Suprapubic skin (tissue), 4 donors: ENCODE results near the gene AP3B1. TPM values are rescaled to one million over a fixed set of nuclear protein-coding genes. Genes with fewer than 3 reads are reported as not detected.

Source experiments
- DNase-seq, 2 donors: peaks; one replicate each; pipeline ENCODE4 v3.0.0-alpha.2; 2019; ENCODE audit warnings: low spot score in 2 of 2
- H3K27ac ChIP-seq: fragments of 200-600 bp; sonication (generic); one replicate; pipeline ENCODE4 v1.5.1; 2019
- H3K27me3 ChIP-seq: fragments of 200-600 bp; sonication (generic); one replicate; pipeline ENCODE4 v1.5.1; 2019
- H3K36me3 ChIP-seq: fragments of 200-600 bp; sonication (generic); one replicate; pipeline ENCODE4 v1.5.1; 2019
- H3K4me1 ChIP-seq: fragments of 200-600 bp; sonication (generic); one replicate; pipeline ENCODE4 v1.5.1; 2019
- H3K4me3 ChIP-seq: fragments of 200-600 bp; sonication (generic); one replicate; pipeline ENCODE4 v1.5.1; 2019; ENCODE audit warnings: mild to moderate bottlenecking
- H3K9me3 ChIP-seq: fragments of 200-600 bp; sonication (generic); one replicate; pipeline ENCODE4 v1.5.1; 2019
- CTCF ChIP-seq, 2 donors: fragments of 200-600 bp in 1 of 2; fragments of 450-650 bp in 1 of 2; sonication (generic) in 1 of 2; IDR thresholded peaks; one replicate each; pipeline ENCODE4 v1.5.1; 2016 to 2019; ENCODE audit warnings: antibody characterized with exemption in 2 of 2, mild to moderate bottlenecking in 1 of 2, moderate library complexity in 1 of 2
- EP300 ChIP-seq: sonication (generic); formaldehyde crosslinking; IDR thresholded peaks from one replicate; pipeline ENCODE4 v1.6.1; 2017; ENCODE audit warnings: antibody characterized with exemption
- POLR2A ChIP-seq, 2 donors: fragments of 450-650 bp; IDR thresholded peaks; one replicate each; pipeline ENCODE4 v1.6.1; 2017; ENCODE audit warnings: antibody characterized with exemption in 2 of 2, mild to moderate bottlenecking in 2 of 2, moderate library complexity in 2 of 2
- POLR2AphosphoS5 ChIP-seq, 3 donors: sonication (generic); formaldehyde crosslinking; IDR thresholded peaks; one replicate each; pipeline ENCODE4 v1.6.1; 2017; ENCODE audit warnings: antibody characterized with exemption in 3 of 3
- WGBS: methylation state at CpG from one replicate; pipeline ENCODE4 v1.1.5; 2018; 5-methylcytosine and 5-hydroxymethylcytosine counted together
- total RNA-seq, 4 donors: library from RNA; depleted of rRNA; stranded (reverse); fragments of >200 nt; gene quantifications; one replicate each; pipeline ENCODE4 v1.1.0, GENCODE V29; 2016

AP3B1 gene
- total RNA-seq, 4 donors from 2014 or later = 32.2 to 44.0 (median 33.1) TPM

DNA sequence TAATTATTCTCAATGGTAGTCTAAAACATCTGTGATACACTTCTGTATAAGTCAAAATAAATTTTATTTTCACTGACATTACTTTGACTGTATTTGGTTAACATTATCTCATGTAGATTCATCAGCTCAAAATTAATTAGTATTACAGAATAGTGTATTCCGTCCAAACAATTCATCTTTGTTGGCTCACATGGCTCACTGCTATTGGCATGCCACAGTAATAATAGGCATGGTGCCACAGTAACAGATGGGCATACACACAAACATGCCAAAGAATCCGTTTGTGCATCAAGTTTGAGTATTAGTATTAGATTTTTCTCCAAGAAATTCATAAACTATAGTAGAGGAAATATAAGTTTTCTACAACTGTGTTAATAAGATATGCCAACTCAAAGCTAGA lies 14.2 kb downstream of the AP3B1 start:
- WGBS = 20% methylated on average over 2 of the region's 2 CpGs
- TF ChIP-seq POLR2AphosphoS5 (IDR thresholded peaks at IDR 0.05) = no peak
- TF ChIP-seq POLR2A (IDR thresholded peaks at IDR 0.05) = no peak
- no peak overlapping the region for H3K27ac ChIP-seq
- no peaks in the 10 kb centered on the region for H3K36me3 ChIP-seq
- H3K4me1 ChIP-seq = peaks cover 5% of the 10 kb centered on the region
- DNase-seq = no peak
- no peaks in the 10 kb centered on the region for H3K27me3 ChIP-seq
- H3K4me3 ChIP-seq = no peak overlapping the region
- no peaks in the 10 kb centered on the region for H3K9me3 ChIP-seq

DNA sequence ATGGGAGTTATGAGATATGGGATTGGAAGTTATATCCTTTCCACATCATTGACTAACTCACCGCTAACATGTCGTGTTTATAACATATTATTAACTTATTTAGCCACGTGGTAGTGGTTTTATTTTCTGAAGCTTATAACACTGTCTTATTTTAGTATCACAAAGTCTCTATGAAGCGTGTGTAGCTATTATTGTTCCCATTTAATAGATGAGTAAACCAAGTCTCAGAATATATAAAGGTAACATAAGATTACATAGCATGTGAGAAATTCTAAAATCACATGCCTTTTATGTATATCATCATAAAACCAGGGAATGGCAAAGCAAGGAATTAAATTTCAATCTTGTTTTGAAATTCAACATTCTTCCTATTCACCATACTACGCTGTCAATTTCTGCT lies 15.3 kb downstream of the AP3B1 start:
- TF ChIP-seq POLR2AphosphoS5 (IDR thresholded peaks at IDR 0.05) = no peak
- no peak for TF ChIP-seq POLR2A (IDR thresholded peaks at IDR 0.05)
- TF ChIP-seq CTCF (IDR thresholded peaks at IDR 0.05) = no peak
- TF ChIP-seq EP300 = no peak
- H3K27me3 ChIP-seq = no peaks in the 10 kb centered on the region
- H3K36me3 ChIP-seq = no peaks in the 10 kb centered on the region
- DNase-seq = no peak
- no peak overlapping the region for H3K4me3 ChIP-seq
- peaks cover 5% of the 10 kb centered on the region for H3K4me1 ChIP-seq
- H3K27ac ChIP-seq = no peak overlapping the region
- H3K9me3 ChIP-seq = no peaks in the 10 kb centered on the region
- WGBS = 96% methylated on average over 5 of the region's 5 CpGs

- Histone ChIP-seq H3K27ac (no peak overlapping the region), H3K4me3 (no peak overlapping the region), H3K27me3 (no peaks in the 10 kb centered on the region), H3K9me3 (no peaks in the 10 kb centered on the region), H3K36me3 (no peaks in the 10 kb centered on the region), H3K4me1 (peaks cover 5% of the 10 kb centered on the region)
- no peak for DNase-seq
- 100% methylated on average over 1 of the region's 1 CpG for WGBS
- no peak for TF ChIP-seq POLR2A (IDR thresholded peaks at IDR 0.05)
- no peak for TF ChIP-seq EP300
- no peak for TF ChIP-seq POLR2AphosphoS5 (IDR thresholded peaks at IDR 0.05)
- no peak for TF ChIP-seq CTCF (IDR thresholded peaks at IDR 0.05)
Observed at GRCh38 chr5:78277715-78278114, 16.8 kb downstream of the AP3B1 start.

GRCh38 chr5:78275998-78276543 lies 18.4 kb downstream of the AP3B1 start:
- Histone ChIP-seq H3K27ac (no peak overlapping the region), H3K27me3 (no peaks in the 10 kb centered on the region), H3K4me3 (no peak overlapping the region), H3K4me1 (peaks cover 5% of the 10 kb centered on the region), H3K36me3 (no peaks in the 10 kb centered on the region), H3K9me3 (no peaks in the 10 kb centered on the region)
- no peak for TF ChIP-seq CTCF (IDR thresholded peaks at IDR 0.05)
- no peak for TF ChIP-seq POLR2A (IDR thresholded peaks at IDR 0.05)
- no peak for TF ChIP-seq POLR2AphosphoS5 (IDR thresholded peaks at IDR 0.05)
- TF ChIP-seq EP300 = no peak
- DNase-seq = no peak

GRCh38 chr5:78274540-78275197 lies 19.8 kb downstream of the AP3B1 start:
- WGBS = 97% methylated on average over 1 of the region's 1 CpG
- no peak overlapping the region for H3K4me3 ChIP-seq
- H3K36me3 ChIP-seq = no peaks in the 10 kb centered on the region
- H3K4me1 ChIP-seq = peaks cover 2% of the 10 kb centered on the region
- no peaks in the 10 kb centered on the region for H3K27me3 ChIP-seq
- no peak for DNase-seq
- no peak overlapping the region for H3K27ac ChIP-seq
- TF ChIP-seq POLR2AphosphoS5 (IDR thresholded peaks at IDR 0.05) (no peak), CTCF (IDR thresholded peaks at IDR 0.05) (no peak), EP300 (no peak), POLR2A (IDR thresholded peaks at IDR 0.05) (no peak)
- H3K9me3 ChIP-seq = no peaks in the 10 kb centered on the region
